Endothelial cell of umbilical vein (primary cell): ENCODE measurements around the gene PGBD5. TPM values are rescaled to one million over a fixed set of nuclear protein-coding genes. Genes with fewer than 3 reads are reported as not detected.
"Not testable (repeated sequence)": the region's sequence is repeated elsewhere in the genome, so short reads cannot be mapped to it uniquely, and the experiment has no call there.

ENCODE experiments used
- BruUV-seq: library from RNA; stranded (reverse); fragments of 400-500 nt; replicated peaks from 2 replicates; lab custom pipeline; 2021; lab: Mats Ljungman, UMichigan
- CTCF ChIA-PET: fragments of 300-600, 350-600 bp; sonication (Branson Sonifier 250); formaldehyde crosslinking; loops from one replicate; lab custom pipeline; 2021; ENCODE audit warnings: antibody characterized with exemption, inconsistent platforms; lab: Charles Lee
- POLR2A ChIA-PET: fragments of 300-600, 350-600 bp; sonication (Branson Sonifier 250); formaldehyde crosslinking; loops from one replicate; lab custom pipeline; 2021; ENCODE audit warnings: antibody characterized with exemption, inconsistent platforms; lab: Charles Lee
- DNase-seq: peaks from one replicate; pipeline ENCODE4 v3.0.0-alpha.2; 2011; ENCODE audit warnings: low read depth, low spot score
- FAIRE-seq: peaks from 2 replicates; lab custom pipeline; 2011; peaks lifted over from hg19 to GRCh38; lab: Jason Lieb, UNC
- H2AFZ ChIP-seq: 2 replicates; pipeline ENCODE4 v1.6.0; 2012; ENCODE audit warnings: low read depth, low read length, control low read depth, inconsistent platforms
- H3K27ac ChIP-seq: 2 replicates; pipeline ENCODE4 v1.5.1; 2011; ENCODE audit warnings: low read depth, mild to moderate bottlenecking, control low read depth, low read length, moderate library complexity; ENCODE audit not compliant: insufficient read depth
- H3K27me3 ChIP-seq, 2 experiments: 2 replicates each; pipeline versions ENCODE4 v1.6.0 to v1.6.1; 2011; ENCODE audit warnings: low read length in 2 of 2, mixed read lengths in 1 of 2; ENCODE audit not compliant: control insufficient read depth in 2 of 2, insufficient read depth in 2 of 2
- H3K36me3 ChIP-seq, 2 experiments: 2 replicates in 1 of 2; 3 replicates in 1 of 2; pipeline ENCODE4 v1.5.1; 2011; ENCODE audit warnings: low read length in 2 of 2, mild to moderate bottlenecking in 1 of 2, moderate library complexity in 1 of 2; ENCODE audit not compliant: control insufficient read depth in 2 of 2, insufficient read depth in 2 of 2; ENCODE audit errors: extremely low read depth in 1 of 2
- H3K4me1 ChIP-seq: 3 replicates; pipeline ENCODE4 v1.5.1; 2011; ENCODE audit warnings: mild to moderate bottlenecking, low read length; ENCODE audit not compliant: control insufficient read depth, insufficient read depth; ENCODE audit errors: extremely low read depth
- H3K4me2 ChIP-seq: 2 replicates; pipeline ENCODE4 v1.6.1; 2011; ENCODE audit warnings: low read length, control low read depth, mixed read lengths; ENCODE audit not compliant: insufficient read depth
- H3K4me3 ChIP-seq, 3 experiments: fragments of 200-600 bp in 1 of 3; sonication (generic), shearing (Covaris generic) in 1 of 3; replicated peaks in 1 of 3; 2 replicates each; pipeline ENCODE4 v1.5.1; 2011 to 2016; ENCODE audit warnings: control low read depth in 3 of 3, low read length in 3 of 3, mild to moderate bottlenecking in 2 of 3, inconsistent platforms in 1 of 3, low read depth in 1 of 3, moderate library complexity in 1 of 3; ENCODE audit not compliant: insufficient read depth in 1 of 3
- H3K79me2 ChIP-seq: 2 replicates; pipeline ENCODE4 v1.6.0; 2012; ENCODE audit warnings: low read length, inconsistent platforms; ENCODE audit not compliant: control insufficient read depth, insufficient read depth
- H3K9ac ChIP-seq: replicated peaks from 2 replicates; pipeline ENCODE3; 2011; ENCODE audit warnings: low read length, control low read depth; ENCODE audit not compliant: insufficient read depth; ENCODE audit errors: extremely low read depth
- H3K9me1 ChIP-seq: replicated peaks from 3 replicates; pipeline ENCODE4 v1.6.0; 2011; ENCODE audit warnings: mild to moderate bottlenecking, low read length; ENCODE audit not compliant: control insufficient read depth, insufficient read depth; ENCODE audit errors: extremely low read depth
- H3K9me3 ChIP-seq: replicated peaks from 2 replicates; pipeline ENCODE4 v1.5.1; 2012; ENCODE audit warnings: low read length, inconsistent platforms; ENCODE audit not compliant: control insufficient read depth, insufficient read depth
- H4K20me1 ChIP-seq: replicated peaks from 2 replicates; pipeline ENCODE3; 2011; ENCODE audit warnings: mild to moderate bottlenecking, low read length; ENCODE audit not compliant: control insufficient read depth, insufficient read depth; ENCODE audit errors: extremely low read depth
- CTCF ChIP-seq, 2 donors: IDR thresholded peaks; 1 replicate in 1 of 2; 2 replicates in 1 of 2; pipeline ENCODE4 v1.5.1; 2011; ENCODE audit warnings: low read length in 2 of 2, mild to moderate bottlenecking in 2 of 2, moderate library complexity in 2 of 2, control low read depth in 1 of 2, inconsistent platforms in 1 of 2, low read depth in 1 of 2; ENCODE audit not compliant: insufficient read depth in 1 of 2; ENCODE audit errors: extremely low read depth in 1 of 2
- EZH2 ChIP-seq: IDR thresholded peaks from 2 replicates; pipeline ENCODE4 v1.6.1; 2012; ENCODE audit warnings: borderline replicate concordance, low read depth, mild to moderate bottlenecking, moderate library complexity, low read length, inconsistent platforms; ENCODE audit not compliant: severe bottlenecking
- FOS ChIP-seq: IDR thresholded peaks from 2 replicates; pipeline ENCODE4 v1.6.1; 2011; ENCODE audit warnings: mild to moderate bottlenecking, low read length, moderate library complexity, borderline replicate concordance; ENCODE audit not compliant: insufficient read depth
- GATA2 ChIP-seq: IDR thresholded peaks from 2 replicates; pipeline ENCODE4 v1.7.0; 2011; ENCODE audit warnings: low read depth, mild to moderate bottlenecking, moderate library complexity, mixed read lengths, low read length; ENCODE audit not compliant: insufficient read length, insufficient read depth
- JUN ChIP-seq: IDR thresholded peaks from 2 replicates; pipeline ENCODE4 v1.6.1; 2011; ENCODE audit warnings: borderline replicate concordance, low read depth; ENCODE audit not compliant: insufficient read length, insufficient read depth
- MAX ChIP-seq: IDR thresholded peaks from 2 replicates; pipeline ENCODE4 v1.6.1; 2011; ENCODE audit not compliant: insufficient read depth, insufficient read length
- MYC ChIP-seq: IDR thresholded peaks from one replicate; pipeline ENCODE4 v1.6.1; 2011; ENCODE audit warnings: mild to moderate bottlenecking, low read depth, low read length
- POLR2A ChIP-seq: IDR thresholded peaks from 2 replicates; pipeline ENCODE4 v1.6.1; 2012; ENCODE audit warnings: low read depth, mild to moderate bottlenecking, control low read depth, low read length
- POLR2AphosphoS5 ChIP-seq: IDR thresholded peaks from 2 replicates; pipeline ENCODE4 v1.6.1; 2012; ENCODE audit warnings: low read depth, mild to moderate bottlenecking, control low read depth, low read length, moderate library complexity; ENCODE audit not compliant: insufficient read depth
- dilution Hi-C: fragments of 300-500 bp; cut with MboI; formaldehyde crosslinking; loops from one replicate; pipeline ENCODE4 v1.15.0; 2019; ENCODE audit warnings: low sequenced_read_pairs; ENCODE audit not compliant: extremely low pct_ligation_motif_present
- intact Hi-C: fragments of 100-400 bp; cut with micrococcal nuclease; formaldehyde crosslinking; loops from one replicate; pipeline ENCODE4 v1.10.0; 2022
- polyA plus RNA-seq, 4 experiments: library from polyadenylated mRNA; depleted of rRNA in 3 of 4; stranded (reverse) in 3 of 4; unstranded in 1 of 4; fragments of >200 nt; gene quantifications; 2 replicates each; pipeline versions ENCODE4 v1.2.1 to v1.2.3, GENCODE V29; 2011 to 2012; ENCODE audit warnings: missing spikeins in 1 of 4
- total RNA-seq: library from RNA; stranded (reverse); gene quantifications from 2 replicates; pipeline ENCODE4 v1.2.3, GENCODE V29; 2021

Gene PGBD5
- total and polyA plus RNA-seq, 2 donors (not counting 3 experiments of a cell fraction or from before 2014, with no cell fraction given), result 0.03 TPM; not detected in 1

GRCh38 chr1:230421481-230421880, 4.7 kb downstream of the PGBD5 start:
- no TSS peak for BruUV-seq
- H2AFZ ChIP-seq, result no peak overlapping the region
- no peak overlapping the region for H3K27ac ChIP-seq
- peaks cover 29 to 31% of the 10 kb centered on the region in 2 experiments for H3K27me3 ChIP-seq
- H3K4me2 ChIP-seq, result no peak overlapping the region
- H3K36me3 ChIP-seq, result no peaks in the 10 kb centered on the region
- intact Hi-C loops, result no loop called here
- H3K9me1 ChIP-seq, result no peaks in the 10 kb centered on the region
- no peaks in the 10 kb centered on the region for H3K79me2 ChIP-seq
- ChIA-PET POLR2A (no interaction called here), CTCF (no interaction called here)
- dilution Hi-C loops, result no loop called here
- TF ChIP-seq EZH2 (no peak), MAX (no peak), JUN (no peak), CTCF (IDR thresholded peaks at IDR 0.05; ENCODE audit: extremely low read depth in 1 of 2, insufficient read depth in 1 of 2, low read depth in 1 of 2, low read length in 2 of 2) (no peak), GATA2 (no peak), POLR2A (no peak), MYC (no peak), FOS (no peak), POLR2AphosphoS5 (no peak)
- H4K20me1 ChIP-seq, result no peaks in the 10 kb centered on the region
- H3K9me3 ChIP-seq, result no peaks in the 10 kb centered on the region
- no peak overlapping the region for H3K4me3 ChIP-seq
- FAIRE-seq (no peak), DNase-seq (no peak)
- no peak overlapping the region for H3K9ac ChIP-seq
- H3K4me1 ChIP-seq, result no peaks in the 10 kb centered on the region

- H3K9me1 ChIP-seq, H3K36me3 ChIP-seq, FAIRE-seq, BruUV-seq, H3K27ac ChIP-seq, H3K4me2 ChIP-seq, intact Hi-C loops, POLR2A ChIA-PET, H3K4me1 ChIP-seq, H2AFZ ChIP-seq, H3K79me2 ChIP-seq, dilution Hi-C loops, H3K4me3 ChIP-seq, H4K20me1 ChIP-seq, H3K9ac ChIP-seq, CTCF ChIA-PET, DNase-seq, H3K9me3 ChIP-seq: not testable (repeated sequence)
- H3K27me3 ChIP-seq, result peaks cover 28 to 29% of the 10 kb centered on the region in 2 experiments
Observed at GRCh38 chr1:230420372-230420771, 5.8 kb downstream of the PGBD5 start.
